Ascending aorta (tissue), 2 donors: ENCODE measurements around the gene RAB5A. TPM values are rescaled to one million over a fixed set of nuclear protein-coding genes. Genes with fewer than 3 reads are reported as not detected.

Experiments
- DNase-seq, 2 donors: peaks; one replicate each; pipeline ENCODE4 v3.0.0-alpha.2; 2019; ENCODE audit warnings: low spot score in 2 of 2
- H3K27ac ChIP-seq, 2 donors: fragments of 200-600 bp; sonication (generic); one replicate each; pipeline ENCODE4 v1.5.1; 2016 to 2017; ENCODE audit warnings: mild to moderate bottlenecking in 1 of 2
- H3K27me3 ChIP-seq: fragments of 200-600 bp; sonication (generic); one replicate; pipeline ENCODE4 v1.5.1; 2017
- H3K36me3 ChIP-seq, 2 donors: fragments of 200-600 bp; sonication (generic); one replicate each; pipeline ENCODE4 v1.5.1; 2016
- H3K4me1 ChIP-seq, 2 donors: fragments of 200-600 bp; sonication (generic); one replicate each; pipeline ENCODE4 v1.5.1; 2016 to 2017; ENCODE audit warnings: mild to moderate bottlenecking in 1 of 2
- H3K4me3 ChIP-seq, 2 donors: fragments of 200-600 bp; sonication (generic); one replicate each; pipeline ENCODE4 v1.5.1; 2016 to 2017; ENCODE audit warnings: mild to moderate bottlenecking in 1 of 2
- H3K9me3 ChIP-seq, 2 donors: fragments of 200-600 bp; sonication (generic); one replicate each; pipeline ENCODE4 v1.5.1; 2016
- intact Hi-C: fragments of 100-400 bp; cut with DNase I; formaldehyde crosslinking; loops from one replicate; pipeline ENCODE4 v1.15.1; 2023
- total RNA-seq: library from RNA; depleted of rRNA; stranded (reverse); fragments of >200 nt; gene quantifications from one replicate; pipeline ENCODE4 v1.1.0, GENCODE V29; 2016
- TF ChIP-seq, protein P1 (sequence below), 3 experiments: fragments of 200-600 bp in 2 of 3; fragments of 450-650 bp in 1 of 3; sonication (generic) in 2 of 3; IDR thresholded peaks; one replicate each; pipeline ENCODE4 v1.5.1; 2016 to 2019; ENCODE audit warnings: antibody characterized with exemption in 3 of 3, mild to moderate bottlenecking in 1 of 3, moderate library complexity in 1 of 3

The RAB5A gene
- total RNA-seq, 1 donor from 2014 or later = 54.9 TPM

DNA sequence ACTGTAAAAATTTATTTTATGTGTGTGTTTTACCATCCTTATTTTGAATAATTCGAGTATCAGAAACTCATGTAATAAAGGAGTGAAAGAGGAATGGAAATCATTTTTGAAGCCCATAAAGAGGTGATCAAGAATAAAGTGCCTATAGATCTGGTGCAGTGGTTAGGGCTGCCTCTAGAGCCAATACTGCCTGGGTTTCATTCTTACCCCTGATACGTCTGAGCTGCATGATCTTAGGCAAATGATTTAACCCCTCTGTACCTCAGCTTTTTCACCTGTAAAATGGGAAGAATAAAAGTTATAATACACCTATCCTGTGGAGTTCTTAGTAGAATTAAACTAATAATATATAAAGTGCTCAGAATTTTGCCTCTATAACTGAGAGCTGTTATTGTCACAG lies 43.2 kb upstream of the RAB5A start:
- no peak overlapping the region for H3K27ac ChIP-seq
- intact Hi-C loops = no loop called here
- TF ChIP-seq, protein P1, sequence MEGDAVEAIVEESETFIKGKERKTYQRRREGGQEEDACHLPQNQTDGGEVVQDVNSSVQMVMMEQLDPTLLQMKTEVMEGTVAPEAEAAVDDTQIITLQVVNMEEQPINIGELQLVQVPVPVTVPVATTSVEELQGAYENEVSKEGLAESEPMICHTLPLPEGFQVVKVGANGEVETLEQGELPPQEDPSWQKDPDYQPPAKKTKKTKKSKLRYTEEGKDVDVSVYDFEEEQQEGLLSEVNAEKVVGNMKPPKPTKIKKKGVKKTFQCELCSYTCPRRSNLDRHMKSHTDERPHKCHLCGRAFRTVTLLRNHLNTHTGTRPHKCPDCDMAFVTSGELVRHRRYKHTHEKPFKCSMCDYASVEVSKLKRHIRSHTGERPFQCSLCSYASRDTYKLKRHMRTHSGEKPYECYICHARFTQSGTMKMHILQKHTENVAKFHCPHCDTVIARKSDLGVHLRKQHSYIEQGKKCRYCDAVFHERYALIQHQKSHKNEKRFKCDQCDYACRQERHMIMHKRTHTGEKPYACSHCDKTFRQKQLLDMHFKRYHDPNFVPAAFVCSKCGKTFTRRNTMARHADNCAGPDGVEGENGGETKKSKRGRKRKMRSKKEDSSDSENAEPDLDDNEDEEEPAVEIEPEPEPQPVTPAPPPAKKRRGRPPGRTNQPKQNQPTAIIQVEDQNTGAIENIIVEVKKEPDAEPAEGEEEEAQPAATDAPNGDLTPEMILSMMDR (IDR thresholded peaks at IDR 0.05) = no peak

DNA sequence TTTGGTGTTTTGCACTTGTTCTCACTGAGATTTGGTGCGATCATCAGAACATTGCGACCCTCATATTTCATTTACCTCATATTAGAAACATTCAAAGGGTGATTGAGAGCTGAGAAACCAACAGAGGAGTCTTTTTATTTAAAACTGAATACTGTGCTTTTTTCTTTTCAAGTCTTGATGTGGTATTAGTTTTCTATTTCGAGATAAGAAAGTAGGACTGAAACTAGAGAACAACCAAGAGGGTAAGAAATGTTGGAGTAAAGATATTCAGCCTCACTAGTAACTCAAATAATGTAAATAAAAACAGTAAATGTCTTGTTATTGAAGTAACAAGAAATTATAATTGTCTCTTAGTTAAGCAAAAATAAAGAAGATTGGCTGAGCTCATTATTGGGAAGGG lies 39.4 kb upstream of the RAB5A start:
- no peaks in the 10 kb centered on the region for H3K4me1 ChIP-seq
- intact Hi-C loops = no loop called here
- H3K4me3 ChIP-seq = no peak overlapping the region
- peaks cover 0 to 12% of the 10 kb centered on the region in 2 donors for H3K9me3 ChIP-seq
- no peaks in the 10 kb centered on the region for H3K36me3 ChIP-seq
- DNase-seq = no peak
- no peak overlapping the region for H3K27ac ChIP-seq
- H3K27me3 ChIP-seq = no peaks in the 10 kb centered on the region
- TF ChIP-seq, protein P1 (IDR thresholded peaks at IDR 0.05) = no peak

More for the DNA sequence above, 43.2 kb upstream of the RAB5A start:
- Histone ChIP-seq H3K4me3 (no peak overlapping the region), H3K4me1 (no peaks in the 10 kb centered on the region), H3K9me3 (no peaks in the 10 kb centered on the region), H3K36me3 (no peaks in the 10 kb centered on the region), H3K27me3 (no peaks in the 10 kb centered on the region)
- DNase-seq = no peak

DNA sequence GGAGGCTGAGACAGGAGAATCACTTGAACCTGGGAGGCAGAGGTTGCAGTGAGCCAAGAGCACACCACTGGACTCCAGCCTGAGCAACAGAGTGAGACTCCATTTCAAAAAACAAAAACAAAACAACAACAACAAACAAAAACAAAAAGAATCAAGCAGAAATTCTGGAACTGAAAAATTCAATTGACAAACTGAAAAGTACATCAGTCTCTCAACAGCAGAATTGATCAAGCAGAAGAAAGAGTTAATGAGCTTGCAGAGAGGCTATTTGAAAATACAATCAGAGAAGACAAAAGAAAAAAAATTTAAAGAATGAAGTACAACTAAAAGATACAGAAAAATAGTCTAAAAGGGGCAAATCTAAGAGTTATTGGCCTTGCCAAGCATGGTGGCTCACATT lies 35.4 kb upstream of the RAB5A start:
- no peaks in the 10 kb centered on the region for H3K36me3 ChIP-seq
- H3K9me3 ChIP-seq = peaks cover 0 to 20% of the 10 kb centered on the region in 2 donors
- intact Hi-C loops = no loop called here
- no peaks in the 10 kb centered on the region for H3K27me3 ChIP-seq
- no peak overlapping the region for H3K4me3 ChIP-seq
- TF ChIP-seq, protein P1 (IDR thresholded peaks at IDR 0.05) = no peak
- H3K4me1 ChIP-seq = no peaks in the 10 kb centered on the region
- H3K27ac ChIP-seq = no peak overlapping the region
- no peak for DNase-seq

DNA sequence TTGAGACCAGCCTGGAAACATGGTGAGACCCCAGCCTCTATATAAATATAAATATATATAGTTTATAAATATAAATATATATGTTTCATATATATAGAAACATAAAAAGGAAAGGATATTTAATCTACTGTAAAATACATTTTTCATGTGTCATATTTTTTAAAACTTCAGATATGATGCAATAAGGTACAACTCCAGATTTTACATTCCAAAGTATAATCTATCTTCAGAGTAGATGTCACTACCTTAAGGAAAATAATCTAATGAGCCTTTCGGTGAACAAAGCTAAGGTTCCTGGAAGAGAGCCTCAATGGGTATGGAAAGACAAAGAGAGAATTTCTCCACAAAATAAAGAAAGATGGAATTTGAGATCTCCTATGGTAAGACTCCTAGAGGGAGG lies 29.7 kb upstream of the RAB5A start:
- H3K36me3 ChIP-seq = no peaks in the 10 kb centered on the region
- no peak overlapping the region for H3K4me3 ChIP-seq
- no peak for DNase-seq
- no peaks in the 10 kb centered on the region for H3K27me3 ChIP-seq
- intact Hi-C loops = no loop called here
- H3K4me1 ChIP-seq = no peaks in the 10 kb centered on the region
- peaks cover 0 to 8% of the 10 kb centered on the region in 2 donors for H3K9me3 ChIP-seq
- H3K27ac ChIP-seq = no peak overlapping the region
- TF ChIP-seq, protein P1 (IDR thresholded peaks at IDR 0.05) = no peak

DNA sequence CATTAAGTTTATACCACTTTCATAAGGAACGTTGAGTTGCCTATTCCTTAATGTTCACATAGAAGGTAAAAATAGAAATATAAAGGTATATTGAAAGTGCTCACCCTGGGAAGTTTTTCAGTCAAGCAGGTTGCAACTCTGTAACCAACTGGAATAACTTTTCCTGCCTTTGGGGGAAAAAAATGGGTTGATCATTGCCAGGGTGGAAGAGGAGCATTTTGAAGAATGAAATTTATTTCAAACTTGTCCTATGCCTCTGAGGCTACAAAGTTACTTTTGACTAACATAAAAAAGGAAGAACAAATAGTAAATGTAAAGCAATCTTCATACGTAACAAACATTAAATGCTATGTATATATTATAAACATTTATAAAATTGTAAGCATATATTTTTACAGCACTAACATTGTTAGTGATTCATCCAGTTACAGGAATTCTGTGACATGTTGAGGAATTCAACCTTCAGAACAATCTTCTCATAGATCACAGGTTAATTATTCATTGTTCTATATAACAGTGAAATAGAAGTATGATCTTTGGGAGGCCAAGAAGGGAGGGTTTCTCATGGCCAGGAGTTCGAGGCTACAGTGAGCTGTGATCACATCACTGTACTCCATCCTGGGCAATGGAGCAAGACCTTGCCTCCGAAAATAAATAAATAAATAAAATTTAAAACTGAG lies 26.4 kb upstream of the RAB5A start:
- intact Hi-C loops = no loop called here
- TF ChIP-seq, protein P1 (IDR thresholded peaks at IDR 0.05) = no peak
- no peaks in the 10 kb centered on the region for H3K4me1 ChIP-seq

More for the DNA sequence above, 26.4 kb upstream of the RAB5A start:
- H3K9me3 ChIP-seq = no peaks in the 10 kb centered on the region
- H3K36me3 ChIP-seq = no peaks in the 10 kb centered on the region
- no peaks in the 10 kb centered on the region for H3K27me3 ChIP-seq
- DNase-seq = no peak
- no peak overlapping the region for H3K27ac ChIP-seq
- H3K4me3 ChIP-seq = no peak overlapping the region
